GM20431 (cell line): Measurements from ENCODE around the gene AFF3.

Experiments used
- in situ Hi-C: fragments of 300-500 bp; cut with MseI, MboI; formaldehyde crosslinking; loops from one replicate; pipeline ENCODE4 v1.15.0; 2020; ENCODE audit warnings: low sequenced_read_pairs; ENCODE audit not compliant: unreplicated experiment

Gene AFF3

GRCh38 chr2:100050685-100051084 is 91.7 kb downstream of the AFF3 start:
- in situ Hi-C loops, result no loop called here

- in situ Hi-C loops, result no loop called here
These were observed 95.1 kb downstream of the AFF3 start for GRCh38 chr2:100046961-100047947.

GRCh38 chr2:100045000-100045399 is 97.4 kb downstream of the AFF3 start:
- in situ Hi-C loops, result no loop called here

- in situ Hi-C loops, result no loop called here
These were observed 98.5 kb downstream of the AFF3 start for GRCh38 chr2:100043891-100044255.

GRCh38 chr2:100043081-100043890 is 99.1 kb downstream of the AFF3 start:
- in situ Hi-C loops, result no loop called here

- in situ Hi-C loops, result no loop called here
These were observed 99.8 kb downstream of the AFF3 start for GRCh38 chr2:100042562-100042961.

- in situ Hi-C loops, result no loop called here
These were observed 100.4 kb downstream of the AFF3 start for GRCh38 chr2:100041946-100042345.

- in situ Hi-C loops, result no loop called here
These were observed 101.0 kb downstream of the AFF3 start for GRCh38 chr2:100041385-100041784.

GRCh38 chr2:100040906-100041305 is 101.5 kb downstream of the AFF3 start:
- in situ Hi-C loops, result no loop called here

- in situ Hi-C loops, result no loop called here
These were observed 103.0 kb downstream of the AFF3 start for GRCh38 chr2:100039291-100039980.

- in situ Hi-C loops, result no loop called here
These were observed 104.4 kb downstream of the AFF3 start for GRCh38 chr2:100038011-100038410.

GRCh38 chr2:100036793-100037192 is 105.6 kb downstream of the AFF3 start:
- in situ Hi-C loops, result no loop called here

- in situ Hi-C loops, result no loop called here
These were observed 106.4 kb downstream of the AFF3 start for GRCh38 chr2:100036026-100036425.

GRCh38 chr2:100034431-100034830 is 108.0 kb downstream of the AFF3 start:
- in situ Hi-C loops, result no loop called here

GRCh38 chr2:100033976-100034375 is 108.4 kb downstream of the AFF3 start:
- in situ Hi-C loops, result no loop called here

GRCh38 chr2:100031604-100032003 is 110.8 kb downstream of the AFF3 start:
- in situ Hi-C loops, result no loop called here

GRCh38 chr2:100029460-100029859 is 112.9 kb downstream of the AFF3 start:
- in situ Hi-C loops, result no loop called here

GRCh38 chr2:100021791-100022340 is 120.5 kb downstream of the AFF3 start:
- in situ Hi-C loops, result no loop called here

GRCh38 chr2:100019499-100019898 is 122.9 kb downstream of the AFF3 start:
- in situ Hi-C loops, result no loop called here
